ENCODE data around the gene PREPL.

The PREPL gene

DNA sequence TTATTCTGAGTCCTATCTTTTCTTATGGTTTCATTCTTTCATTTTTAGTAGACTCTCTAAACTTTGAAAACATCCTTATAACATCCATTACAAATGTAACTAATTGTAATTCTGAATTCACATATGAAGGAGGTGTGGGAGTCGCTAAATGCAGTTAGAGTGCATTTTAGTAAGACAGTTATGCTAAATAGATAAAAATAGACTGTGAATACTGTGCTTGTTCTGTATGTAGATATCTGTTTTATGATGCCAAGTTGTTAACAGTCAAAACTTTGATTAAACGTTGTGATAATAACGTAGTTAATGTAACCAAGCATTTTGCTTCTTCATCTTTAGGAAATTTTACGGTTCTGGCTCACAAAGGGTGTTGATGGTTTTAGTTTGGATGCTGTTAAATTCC lies 61.7 kb downstream of the PREPL start:
- DNase-seq (ENCODE audit: extremely low spot score, insufficient read length, low read depth) (no peak), FAIRE-seq (no peak)

DNA sequence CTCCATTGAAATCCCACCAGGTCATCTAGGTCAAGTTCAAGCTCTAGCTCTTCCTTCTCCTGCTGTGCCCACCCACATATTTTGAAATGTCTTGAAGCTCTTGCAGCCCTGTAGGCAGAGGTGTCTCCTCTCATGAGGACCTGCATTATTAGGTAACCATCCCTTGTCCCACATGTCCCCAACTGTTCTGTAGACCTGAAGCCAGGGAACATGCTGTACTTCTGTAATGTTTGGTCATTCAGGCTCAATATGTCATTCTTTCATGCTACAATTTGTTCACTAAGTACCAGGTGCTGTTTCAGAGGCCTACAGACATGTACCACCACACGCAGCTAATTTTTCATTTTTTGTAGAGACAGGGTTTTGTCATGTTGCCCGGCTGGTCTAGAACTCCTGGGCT lies 63.9 kb downstream of the PREPL start:
- FAIRE-seq (no peak), DNase-seq (ENCODE audit: extremely low spot score, insufficient read length, low read depth) (no peak)

GRCh38 chr2:44296653-44297052 lies 64.6 kb downstream of the PREPL start:
- FAIRE-seq (no peak), DNase-seq (ENCODE audit: extremely low spot score, insufficient read length, low read depth) (no peak)

DNA sequence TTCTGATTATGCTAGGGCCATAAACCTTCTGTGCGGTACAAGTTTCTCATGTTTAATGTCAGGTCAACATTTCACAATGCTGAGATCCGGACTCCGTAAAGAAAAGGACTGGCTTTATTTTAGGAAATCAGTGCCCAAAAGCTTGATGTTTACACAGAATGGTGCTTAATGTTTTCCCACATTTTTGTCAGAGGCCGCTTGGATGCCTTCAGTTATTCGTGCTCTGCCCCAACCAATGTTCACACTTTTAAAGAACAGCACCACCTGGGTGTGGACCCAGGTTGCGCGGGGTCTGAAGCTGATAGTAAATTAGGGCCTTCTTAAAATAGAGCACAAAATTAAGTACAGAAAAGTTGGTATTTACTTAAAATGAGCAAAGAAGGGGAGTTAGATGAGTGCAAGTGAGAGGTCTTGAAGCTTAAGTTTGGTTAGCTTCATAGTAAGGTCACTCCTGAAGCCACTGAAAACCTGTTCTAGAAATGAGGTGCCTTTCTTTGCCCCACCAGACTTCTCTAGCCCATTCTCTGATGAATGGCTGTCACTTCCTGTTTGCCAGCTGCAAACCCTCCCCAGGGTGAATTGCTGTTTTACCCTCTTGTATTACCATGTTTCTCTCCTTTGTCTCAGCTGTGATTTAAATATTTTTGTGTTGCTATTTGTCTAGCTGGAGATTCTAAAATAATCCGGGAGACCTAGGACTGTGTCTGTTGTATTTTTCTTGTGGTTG lies 65.5 kb downstream of the PREPL start:
- DNase-seq (ENCODE audit: extremely low spot score, insufficient read length, low read depth) = no peak
- no peak for FAIRE-seq

- FAIRE-seq (no peak), DNase-seq (ENCODE audit: extremely low spot score, insufficient read length, low read depth) (no peak)
Observed at GRCh38 chr2:44295113-44295512, 66.2 kb downstream of the PREPL start.

- FAIRE-seq (no peak), DNase-seq (ENCODE audit: extremely low spot score, insufficient read length, low read depth) (no peak)
Observed at GRCh38 chr2:44291281-44292248, 69.7 kb downstream of the PREPL start.

DNA sequence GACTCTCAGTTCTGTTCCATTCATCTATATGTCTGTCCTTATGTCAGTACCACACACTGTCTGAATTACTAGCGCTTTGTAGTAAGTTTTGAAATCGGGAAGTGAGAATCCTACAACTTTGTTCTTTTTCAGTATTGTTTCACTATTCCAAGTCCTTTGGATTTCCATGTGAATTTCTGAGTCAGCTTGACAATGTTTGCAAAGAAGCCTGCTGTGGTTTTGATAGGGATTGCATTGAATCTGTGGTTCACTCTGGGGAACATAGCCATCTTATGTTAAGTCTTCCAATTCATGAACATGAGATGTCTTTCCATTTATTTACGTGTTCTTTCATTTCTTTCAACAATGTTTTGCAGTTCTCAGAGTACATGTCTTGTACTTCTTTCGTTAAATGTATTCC lies 71.0 kb downstream of the PREPL start:
- DNase-seq (ENCODE audit: extremely low spot score, insufficient read length, low read depth) = no peak

DNA sequence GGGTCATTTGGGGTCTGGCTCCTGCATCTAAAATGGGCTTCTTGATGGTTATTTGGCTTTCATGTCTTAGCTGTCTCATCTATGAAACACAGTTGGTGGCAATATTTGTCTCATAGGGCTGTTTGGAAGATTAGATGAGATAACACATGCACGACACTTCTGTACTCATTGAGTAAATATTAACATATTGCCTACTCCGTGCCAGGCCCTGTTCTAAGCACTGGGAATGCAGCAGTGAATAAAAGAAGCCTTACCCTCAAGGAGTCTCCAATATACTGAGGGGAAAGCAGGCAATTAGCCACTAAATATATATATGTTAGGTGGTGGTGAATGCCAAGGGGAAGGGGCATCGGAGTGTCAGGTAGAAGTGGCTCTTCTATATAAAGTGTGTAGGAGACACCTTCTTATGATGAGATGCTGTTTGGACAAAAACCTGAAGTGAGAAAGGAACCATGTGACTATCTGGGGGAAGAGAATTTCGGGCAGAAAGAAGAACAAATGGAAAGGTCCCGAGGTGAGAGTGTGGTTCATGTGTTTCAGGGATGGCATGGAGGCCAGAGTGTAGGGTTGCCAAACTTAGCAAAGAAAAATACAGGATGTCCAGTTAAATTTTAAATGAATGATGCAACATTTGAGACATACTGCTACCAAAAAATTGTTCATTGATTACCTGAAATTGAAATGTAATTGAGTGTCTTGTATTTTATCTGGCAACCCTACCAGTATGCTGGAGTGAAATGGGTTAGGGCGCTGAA lies 74.2 kb downstream of the PREPL start:
- FAIRE-seq = no peak
- DNase-seq (ENCODE audit: extremely low spot score, insufficient read length, low read depth) = no peak

More for the DNA sequence above, 71.0 kb downstream of the PREPL start:
- FAIRE-seq = no peak

GRCh38 chr2:44286119-44286883 lies 75.0 kb downstream of the PREPL start:
- DNase-seq (ENCODE audit: extremely low spot score, insufficient read length, low read depth) (no peak), FAIRE-seq (no peak)

- DNase-seq (ENCODE audit: extremely low spot score, insufficient read length, low read depth) (no peak), FAIRE-seq (no peak)
Observed at GRCh38 chr2:44285174-44285573, 76.1 kb downstream of the PREPL start.

DNA sequence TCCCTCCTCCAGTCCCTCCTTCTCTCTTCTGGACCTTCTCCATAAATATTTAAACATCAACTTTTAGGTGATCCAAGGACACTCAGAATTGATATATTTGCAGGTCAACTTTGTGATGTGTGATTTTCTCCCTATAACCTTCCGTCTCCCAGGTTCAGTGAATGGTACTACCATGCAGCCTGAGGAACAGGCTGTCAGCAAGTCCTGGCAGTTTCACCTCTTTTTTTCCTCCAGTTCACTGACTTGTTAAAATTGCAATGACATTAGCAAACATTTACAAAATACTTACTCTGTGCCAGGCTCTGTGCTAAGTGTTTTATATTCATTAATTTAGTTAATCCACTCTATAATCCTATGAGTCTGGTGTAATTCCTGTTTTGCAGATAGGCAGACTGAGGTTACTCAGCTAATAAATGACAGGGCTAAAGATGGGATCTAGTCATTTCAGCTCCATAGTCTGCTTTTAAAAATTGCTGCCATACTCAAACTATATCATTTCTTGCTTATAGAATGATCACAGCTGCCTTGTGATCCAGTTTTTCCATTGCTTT lies 78.1 kb downstream of the PREPL start:
- no peak for DNase-seq (ENCODE audit: extremely low spot score, insufficient read length, low read depth)
- no peak for FAIRE-seq

- no peak for FAIRE-seq
- no peak for DNase-seq (ENCODE audit: extremely low spot score, insufficient read length, low read depth)
Observed at GRCh38 chr2:44280869-44281268, 80.4 kb downstream of the PREPL start.

DNA sequence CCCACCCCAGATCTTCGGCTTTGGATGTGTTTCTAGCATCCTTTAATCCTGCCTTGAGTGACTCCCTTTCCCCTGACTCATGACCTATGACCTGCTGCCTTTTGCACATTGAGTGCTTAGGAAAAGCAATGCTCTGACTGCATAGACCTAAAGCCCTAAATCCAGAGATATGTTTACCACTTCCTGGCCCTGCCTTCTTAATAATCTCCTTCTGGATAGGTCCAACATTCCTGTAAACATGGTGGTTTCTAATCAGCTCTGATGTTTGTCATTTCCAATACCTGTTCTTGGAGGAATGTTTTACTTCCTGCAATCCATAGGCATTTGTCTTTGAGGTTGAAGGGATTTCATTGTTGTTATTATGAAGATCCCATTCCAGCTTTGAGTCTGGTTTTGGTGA lies 83.8 kb downstream of the PREPL start:
- FAIRE-seq (no peak), DNase-seq (ENCODE audit: extremely low spot score, insufficient read length, low read depth) (no peak)

- DNase-seq (ENCODE audit: extremely low spot score, insufficient read length, low read depth) (no peak), FAIRE-seq (no peak)
Observed at GRCh38 chr2:44275927-44276303, 85.4 kb downstream of the PREPL start.

- no peak for FAIRE-seq
- no peak for DNase-seq (ENCODE audit: extremely low spot score, insufficient read length, low read depth)
Observed at GRCh38 chr2:44273596-44273995, 87.7 kb downstream of the PREPL start.

GRCh38 chr2:44273076-44273475 lies 88.2 kb downstream of the PREPL start:
- DNase-seq (ENCODE audit: extremely low spot score, insufficient read length, low read depth) (no peak), FAIRE-seq (no peak)

DNA sequence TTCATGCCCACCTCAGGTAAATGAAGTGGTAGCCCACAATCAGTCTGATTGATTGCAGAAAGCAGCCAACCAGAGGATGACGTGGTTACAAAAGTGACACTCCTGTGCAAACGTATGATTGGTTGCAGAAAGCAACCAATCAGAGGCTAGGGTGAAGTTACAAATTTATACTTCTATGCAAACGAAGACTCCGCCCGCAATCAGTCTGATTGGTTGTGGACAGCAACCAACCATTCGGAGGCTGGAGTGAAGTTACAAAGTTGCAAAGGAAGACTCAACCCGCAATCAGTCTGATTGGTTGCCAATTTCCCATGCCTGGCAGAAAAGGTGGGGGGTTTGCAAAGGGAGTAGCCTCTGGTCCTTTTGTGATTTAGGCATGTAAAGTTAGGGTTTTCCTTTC lies 90.0 kb downstream of the PREPL start:
- FAIRE-seq = no peak
- no peak for DNase-seq (ENCODE audit: extremely low spot score, insufficient read length, low read depth)

DNA sequence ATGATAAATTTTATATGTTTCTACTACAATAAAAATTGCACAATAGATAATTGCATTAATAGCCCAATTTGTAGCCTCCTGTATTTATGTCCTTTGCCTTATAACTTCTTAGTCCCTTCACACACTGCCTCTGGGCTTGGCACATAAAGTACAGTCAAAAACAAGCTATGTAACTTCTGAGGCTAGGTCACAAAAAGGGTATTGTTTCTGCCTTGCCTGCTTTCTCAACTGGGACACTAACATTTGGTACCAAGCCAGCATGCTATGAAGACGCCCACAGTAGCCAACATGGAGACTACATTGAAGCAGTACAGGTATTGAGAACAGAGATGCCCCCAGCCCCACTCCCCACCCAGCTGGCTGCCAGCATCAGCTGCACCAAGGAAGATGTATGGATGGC lies 91.5 kb downstream of the PREPL start:
- no peak for DNase-seq (ENCODE audit: extremely low spot score, insufficient read length, low read depth)
- FAIRE-seq = no peak

DNA sequence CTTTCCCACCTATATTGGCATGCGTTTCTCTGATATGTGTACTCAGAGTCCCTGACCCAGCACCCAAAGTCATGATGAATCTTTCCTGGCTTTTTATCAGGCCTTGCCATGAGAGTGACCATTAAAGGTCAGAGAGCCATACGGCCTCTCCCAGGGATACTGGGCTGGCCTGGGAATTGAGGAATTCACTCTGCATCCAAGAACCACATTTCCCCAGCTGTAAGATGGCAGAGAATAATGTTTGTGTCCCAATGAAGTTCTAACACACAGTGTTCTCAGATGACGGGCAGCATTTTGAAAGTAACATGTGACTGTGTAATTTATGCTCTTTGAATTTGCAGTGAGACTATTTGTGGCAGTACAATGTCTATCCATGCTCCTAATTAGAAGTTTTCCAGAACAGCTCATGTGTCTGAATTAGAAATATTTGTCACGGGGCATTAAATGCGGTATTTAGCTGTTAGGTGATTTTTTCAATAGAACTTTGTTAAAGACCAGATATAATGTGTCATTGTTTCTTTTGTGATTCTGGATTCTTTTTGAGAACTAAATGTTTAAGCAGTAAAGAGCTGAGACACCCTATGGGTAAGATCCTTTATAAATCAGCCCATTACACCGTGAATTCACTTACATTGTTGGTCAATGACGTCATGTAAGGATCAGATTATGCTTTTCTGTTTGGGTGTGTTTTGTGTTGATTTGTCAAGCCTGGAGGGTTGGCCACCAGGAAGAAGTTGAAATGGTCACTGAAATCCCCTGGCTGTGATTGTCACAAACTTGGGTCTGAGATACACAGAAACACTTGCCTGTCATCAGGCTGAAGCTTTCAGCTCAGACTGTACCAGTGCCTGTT lies 93.3 kb downstream of the PREPL start:
- no peak for DNase-seq (ENCODE audit: extremely low spot score, insufficient read length, low read depth)
- FAIRE-seq = no peak

Data from GM18507 (cell line).